ENCODE data around the gene ANXA2R.
"Not testable (repeated sequence)": the region's sequence is repeated elsewhere in the genome, so short reads cannot be mapped to it uniquely, and the experiment has no call there.

Gene ANXA2R

GRCh38 chr5:43027054-43027785 is 12.9 kb downstream of the ANXA2R start:
- DNase-seq, result no peak

GRCh38 chr5:43025184-43025950 is 14.8 kb downstream of the ANXA2R start:
- DNase-seq, result not testable (repeated sequence)

GRCh38 chr5:43024217-43024616 is 15.9 kb downstream of the ANXA2R start:
- DNase-seq, result no peak

- no peak for DNase-seq
Observed at GRCh38 chr5:43021151-43021550, 19.0 kb downstream of the ANXA2R start.

GRCh38 chr5:43020399-43020746 is 19.7 kb downstream of the ANXA2R start:
- no peak for DNase-seq

- DNase-seq, result peak; percentile 88
Observed at GRCh38 chr5:43019614-43020398, 20.3 kb downstream of the ANXA2R start.

GRCh38 chr5:43019291-43019613 is 20.9 kb downstream of the ANXA2R start:
- DNase-seq, result no peak

- DNase-seq, result peak; percentile 51
Observed at GRCh38 chr5:43017428-43017815, 22.7 kb downstream of the ANXA2R start.

GRCh38 chr5:43016217-43016779 is 23.8 kb downstream of the ANXA2R start:
- DNase-seq, result no peak

GRCh38 chr5:43014522-43014921 is 25.6 kb downstream of the ANXA2R start:
- no peak for DNase-seq

GRCh38 chr5:43010935-43011315 is 29.2 kb downstream of the ANXA2R start:
- peak; percentile 19 for DNase-seq

- DNase-seq, result peak; percentile 92
Observed at GRCh38 chr5:43008363-43009153, 31.6 kb downstream of the ANXA2R start.

- DNase-seq, result peak; percentile 83
Observed at GRCh38 chr5:43007911-43008362, 32.2 kb downstream of the ANXA2R start.

- DNase-seq, result peak; percentile 91
Observed at GRCh38 chr5:43007246-43007910, 32.7 kb downstream of the ANXA2R start.

GRCh38 chr5:43006424-43007202 is 33.5 kb downstream of the ANXA2R start:
- DNase-seq, result peak; percentile 37

- no peak for DNase-seq
Observed at GRCh38 chr5:43005031-43005430, 35.1 kb downstream of the ANXA2R start.

- no peak for DNase-seq
Observed at GRCh38 chr5:43001748-43002147, 38.4 kb downstream of the ANXA2R start.

GRCh38 chr5:43000914-43001313 is 39.2 kb downstream of the ANXA2R start:
- DNase-seq, result no peak

GRCh38 chr5:43000111-43000840 is 39.8 kb downstream of the ANXA2R start:
- peak; percentile 68 for DNase-seq

GRCh38 chr5:42995360-42995751 is 44.8 kb downstream of the ANXA2R start:
- DNase-seq, result peak; percentile 26

Data from EL (cell line).